Measurements from ENCODE around the gene ITPR2. TPM values are rescaled to one million over a fixed set of nuclear protein-coding genes. Genes with fewer than 3 reads are reported as not detected.

ITPR2 gene
- total RNA-seq, 1 donor = 19.2 TPM

DNA sequence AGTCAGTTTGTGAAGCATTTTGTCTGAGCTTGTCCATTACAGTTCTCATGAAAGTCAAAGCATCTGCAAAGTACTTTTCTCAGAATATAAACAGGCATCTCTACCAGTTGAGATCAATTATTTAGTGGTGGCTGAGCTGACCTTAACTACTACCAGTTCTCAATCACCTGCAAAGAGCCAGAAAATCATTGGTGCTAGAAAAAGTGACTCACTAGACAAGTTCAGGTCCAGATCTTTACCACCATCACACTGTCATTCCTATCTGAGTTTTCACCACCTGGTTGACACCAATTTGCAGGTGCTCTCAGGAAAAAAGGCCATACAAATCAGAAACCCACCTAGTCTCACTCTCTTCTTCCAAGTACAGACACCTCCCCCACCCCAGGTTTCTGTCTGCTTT, 33.3 kb downstream of the ITPR2 start:
- Histone ChIP-seq H3K4me2 (ENCODE audit: insufficient read depth, low read length) (no peak overlapping the region), H3K9me3 (ENCODE audit: low read depth, low read length) (no peaks in the 10 kb centered on the region), H3K27me3 (ENCODE audit: insufficient read depth, low read length) (no peaks in the 10 kb centered on the region), H3K4me3 (ENCODE audit: insufficient read depth, low read length) (no peak overlapping the region), H3K4me1 (ENCODE audit: insufficient read depth, low read length) (peaks cover 7% of the 10 kb centered on the region), H3K79me2 (ENCODE audit: insufficient read depth, low read length) (no peaks in the 10 kb centered on the region), H2AFZ (ENCODE audit: low read length) (no peak overlapping the region), H4K20me1 (ENCODE audit: insufficient read depth, low read length) (no peaks in the 10 kb centered on the region), H3K27ac (ENCODE audit: low read depth, low read length) (no peak overlapping the region), H3K36me3 (ENCODE audit: insufficient read depth, low read length) (no peaks in the 10 kb centered on the region)
- TF ChIP-seq, protein P1, sequence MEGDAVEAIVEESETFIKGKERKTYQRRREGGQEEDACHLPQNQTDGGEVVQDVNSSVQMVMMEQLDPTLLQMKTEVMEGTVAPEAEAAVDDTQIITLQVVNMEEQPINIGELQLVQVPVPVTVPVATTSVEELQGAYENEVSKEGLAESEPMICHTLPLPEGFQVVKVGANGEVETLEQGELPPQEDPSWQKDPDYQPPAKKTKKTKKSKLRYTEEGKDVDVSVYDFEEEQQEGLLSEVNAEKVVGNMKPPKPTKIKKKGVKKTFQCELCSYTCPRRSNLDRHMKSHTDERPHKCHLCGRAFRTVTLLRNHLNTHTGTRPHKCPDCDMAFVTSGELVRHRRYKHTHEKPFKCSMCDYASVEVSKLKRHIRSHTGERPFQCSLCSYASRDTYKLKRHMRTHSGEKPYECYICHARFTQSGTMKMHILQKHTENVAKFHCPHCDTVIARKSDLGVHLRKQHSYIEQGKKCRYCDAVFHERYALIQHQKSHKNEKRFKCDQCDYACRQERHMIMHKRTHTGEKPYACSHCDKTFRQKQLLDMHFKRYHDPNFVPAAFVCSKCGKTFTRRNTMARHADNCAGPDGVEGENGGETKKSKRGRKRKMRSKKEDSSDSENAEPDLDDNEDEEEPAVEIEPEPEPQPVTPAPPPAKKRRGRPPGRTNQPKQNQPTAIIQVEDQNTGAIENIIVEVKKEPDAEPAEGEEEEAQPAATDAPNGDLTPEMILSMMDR (IDR thresholded peaks at IDR 0.05; ENCODE audit: extremely low read depth, low read depth, low read length) = no peak
- DNase-seq (ENCODE audit: insufficient read length, low spot score, missing footprints) = peak; percentile 19

DNA sequence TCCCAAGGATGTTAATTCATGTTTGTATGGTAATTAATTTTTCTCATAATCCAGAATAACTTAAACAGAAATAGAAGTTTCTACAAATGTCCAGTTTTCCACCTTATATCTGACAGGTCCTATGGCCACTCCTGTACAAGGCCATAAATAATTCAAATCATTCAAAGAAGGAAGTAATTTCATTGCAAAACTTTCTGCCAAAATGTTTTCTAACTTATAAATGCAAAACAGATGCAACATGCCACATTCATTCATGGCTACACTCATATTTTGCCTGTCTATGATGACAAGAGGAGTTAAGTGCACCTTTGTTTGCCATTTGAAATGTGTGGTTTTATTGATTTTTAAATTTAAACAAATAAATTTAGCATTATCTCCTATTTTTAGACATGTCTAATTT, 34.4 kb downstream of the ITPR2 start:
- no peaks in the 10 kb centered on the region for H4K20me1 ChIP-seq (ENCODE audit: insufficient read depth, low read length)
- H3K4me2 ChIP-seq (ENCODE audit: insufficient read depth, low read length) = no peak overlapping the region
- TF ChIP-seq, protein P1 (IDR thresholded peaks at IDR 0.05; ENCODE audit: extremely low read depth, low read depth, low read length) = no peak

DNA sequence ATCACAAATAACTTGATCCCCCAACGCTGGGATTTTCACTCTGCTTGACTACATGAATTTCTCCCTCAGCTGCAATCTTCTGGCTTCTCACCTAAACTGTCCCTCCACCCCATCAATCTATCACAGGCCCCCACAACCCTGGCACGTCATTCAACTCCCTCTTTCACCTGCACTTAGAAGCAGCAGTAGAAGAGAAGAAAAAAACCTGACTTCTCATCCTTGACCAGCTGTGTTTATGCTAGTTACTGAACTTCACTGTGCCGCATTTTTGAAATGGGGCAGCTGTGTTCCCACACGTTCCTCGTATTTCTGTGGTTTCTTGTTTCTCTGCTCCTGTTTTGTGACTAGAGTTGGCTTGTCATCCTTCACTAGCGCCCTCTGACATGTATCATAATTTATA, 35.0 kb downstream of the ITPR2 start:
- H3K36me3 ChIP-seq (ENCODE audit: insufficient read depth, low read length) = no peaks in the 10 kb centered on the region
- no peaks in the 10 kb centered on the region for H3K4me1 ChIP-seq (ENCODE audit: insufficient read depth, low read length)
- H3K4me3 ChIP-seq (ENCODE audit: insufficient read depth, low read length) = no peak overlapping the region
- no peaks in the 10 kb centered on the region for H4K20me1 ChIP-seq (ENCODE audit: insufficient read depth, low read length)
- H3K4me2 ChIP-seq (ENCODE audit: insufficient read depth, low read length) = no peak overlapping the region
- no peaks in the 10 kb centered on the region for H3K9me3 ChIP-seq (ENCODE audit: low read depth, low read length)
- no peaks in the 10 kb centered on the region for H3K79me2 ChIP-seq (ENCODE audit: insufficient read depth, low read length)
- H2AFZ ChIP-seq (ENCODE audit: low read length) = peak overlapping the region; percentile 52
- TF ChIP-seq, protein P1 (IDR thresholded peaks at IDR 0.05; ENCODE audit: extremely low read depth, low read depth, low read length) = no peak
- DNase-seq (ENCODE audit: insufficient read length, low spot score, missing footprints) = no peak
- H3K27me3 ChIP-seq (ENCODE audit: insufficient read depth, low read length) = no peaks in the 10 kb centered on the region
- no peak overlapping the region for H3K27ac ChIP-seq (ENCODE audit: low read depth, low read length)

More for the DNA sequence above, 34.4 kb downstream of the ITPR2 start:
- no peaks in the 10 kb centered on the region for H3K36me3 ChIP-seq (ENCODE audit: insufficient read depth, low read length)
- no peaks in the 10 kb centered on the region for H3K27me3 ChIP-seq (ENCODE audit: insufficient read depth, low read length)
- no peaks in the 10 kb centered on the region for H3K4me1 ChIP-seq (ENCODE audit: insufficient read depth, low read length)
- DNase-seq (ENCODE audit: insufficient read length, low spot score, missing footprints) = no peak
- H3K27ac ChIP-seq (ENCODE audit: low read depth, low read length) = no peak overlapping the region
- no peak overlapping the region for H3K4me3 ChIP-seq (ENCODE audit: insufficient read depth, low read length)
- H3K9me3 ChIP-seq (ENCODE audit: low read depth, low read length) = no peaks in the 10 kb centered on the region
- no peaks in the 10 kb centered on the region for H3K79me2 ChIP-seq (ENCODE audit: insufficient read depth, low read length)
- no peak overlapping the region for H2AFZ ChIP-seq (ENCODE audit: low read length)

DNA sequence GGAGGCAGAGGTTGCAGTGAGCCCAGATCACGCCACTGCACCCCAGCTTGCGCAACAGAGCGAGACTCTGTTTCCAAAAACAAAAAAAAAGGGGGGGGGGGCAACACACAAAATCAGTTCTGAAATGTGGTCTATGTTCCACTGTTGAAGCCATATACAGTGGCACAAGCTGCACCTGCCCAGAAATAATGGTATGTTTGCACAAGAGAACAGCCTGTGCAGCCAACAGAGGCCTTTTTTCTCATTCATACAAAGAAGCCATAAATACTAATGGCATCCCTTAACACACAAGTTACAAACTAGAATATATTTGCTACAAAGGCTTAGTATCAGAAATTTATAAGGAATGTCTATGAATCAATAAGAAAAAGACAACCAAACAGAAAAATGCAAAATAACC, 37.1 kb downstream of the ITPR2 start:
- Histone ChIP-seq H3K9me3 (ENCODE audit: low read depth, low read length) (no peaks in the 10 kb centered on the region), H3K79me2 (ENCODE audit: insufficient read depth, low read length) (no peaks in the 10 kb centered on the region), H3K4me2 (ENCODE audit: insufficient read depth, low read length) (no peak overlapping the region), H3K27me3 (ENCODE audit: insufficient read depth, low read length) (no peaks in the 10 kb centered on the region), H4K20me1 (ENCODE audit: insufficient read depth, low read length) (no peaks in the 10 kb centered on the region), H3K36me3 (ENCODE audit: insufficient read depth, low read length) (no peaks in the 10 kb centered on the region), H3K27ac (ENCODE audit: low read depth, low read length) (no peak overlapping the region), H2AFZ (ENCODE audit: low read length) (no peak overlapping the region), H3K4me3 (ENCODE audit: insufficient read depth, low read length) (no peak overlapping the region), H3K4me1 (ENCODE audit: insufficient read depth, low read length) (peaks cover 8% of the 10 kb centered on the region)
- DNase-seq (ENCODE audit: insufficient read length, low spot score, missing footprints) = no peak
- TF ChIP-seq, protein P1 (IDR thresholded peaks at IDR 0.05; ENCODE audit: extremely low read depth, low read depth, low read length) = no peak
